Peyer's patch (tissue), 4 donors: Measurements from ENCODE around the gene RBBP8NL.
A peak's percentile ranks its signal among the peaks of the same experiment; 100 is the strongest.

ENCODE experiments used
- POLR2A ChIP-seq, 2 donors: fragments of 450-650 bp; IDR thresholded peaks; one replicate each; pipeline ENCODE4 v1.5.1; 2017; ENCODE audit warnings: antibody characterized with exemption in 2 of 2, mild to moderate bottlenecking in 2 of 2, moderate library complexity in 2 of 2
- TF ChIP-seq, protein P1 (sequence below), 6 experiments: fragments of 450-650 bp in 4 of 6; fragments of 200-600 bp in 2 of 6; sonication (generic) in 1 of 6; IDR thresholded peaks; one replicate each; pipeline ENCODE4 v1.5.1; 2017 to 2019; ENCODE audit warnings: antibody characterized with exemption in 6 of 6, mild to moderate bottlenecking in 3 of 6, moderate library complexity in 1 of 6

DNA sequence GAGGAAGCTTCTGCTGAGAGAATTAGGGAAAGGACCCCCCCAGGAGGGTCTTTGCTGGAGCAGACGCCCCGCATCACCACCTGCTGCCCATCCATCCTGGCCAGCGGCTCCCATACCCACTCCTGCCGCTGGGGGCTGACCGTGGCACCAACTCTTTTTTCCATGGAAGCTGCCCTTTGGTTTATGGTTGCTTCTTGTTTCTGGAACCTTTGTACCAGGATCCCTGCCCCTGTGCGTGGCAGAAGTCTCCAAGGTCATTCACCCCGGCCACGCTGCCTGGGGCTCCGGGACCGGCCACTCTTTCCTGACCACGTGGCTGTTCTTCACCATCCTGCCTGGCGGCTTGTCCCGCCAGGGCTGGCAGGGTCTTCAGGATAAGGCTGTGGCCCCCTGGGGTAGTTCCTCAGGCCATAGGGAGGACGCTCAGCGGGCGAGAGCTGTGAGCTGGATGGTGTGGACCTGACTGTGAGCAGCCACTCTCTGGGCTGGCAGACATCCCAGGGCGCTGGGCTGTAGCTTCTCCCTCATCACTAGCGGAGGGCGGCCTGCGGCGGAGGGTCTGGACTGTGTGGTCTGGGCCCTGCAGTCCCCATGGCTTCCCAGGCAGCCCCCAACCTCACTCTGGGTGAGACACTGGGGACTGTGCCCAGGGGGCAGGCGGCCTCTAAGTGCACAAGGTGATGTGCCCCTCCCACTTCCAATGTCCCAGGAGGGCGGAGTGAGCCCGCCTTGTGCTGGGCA is 22.8 kb upstream of the RBBP8NL start:
- TF ChIP-seq, protein P1, sequence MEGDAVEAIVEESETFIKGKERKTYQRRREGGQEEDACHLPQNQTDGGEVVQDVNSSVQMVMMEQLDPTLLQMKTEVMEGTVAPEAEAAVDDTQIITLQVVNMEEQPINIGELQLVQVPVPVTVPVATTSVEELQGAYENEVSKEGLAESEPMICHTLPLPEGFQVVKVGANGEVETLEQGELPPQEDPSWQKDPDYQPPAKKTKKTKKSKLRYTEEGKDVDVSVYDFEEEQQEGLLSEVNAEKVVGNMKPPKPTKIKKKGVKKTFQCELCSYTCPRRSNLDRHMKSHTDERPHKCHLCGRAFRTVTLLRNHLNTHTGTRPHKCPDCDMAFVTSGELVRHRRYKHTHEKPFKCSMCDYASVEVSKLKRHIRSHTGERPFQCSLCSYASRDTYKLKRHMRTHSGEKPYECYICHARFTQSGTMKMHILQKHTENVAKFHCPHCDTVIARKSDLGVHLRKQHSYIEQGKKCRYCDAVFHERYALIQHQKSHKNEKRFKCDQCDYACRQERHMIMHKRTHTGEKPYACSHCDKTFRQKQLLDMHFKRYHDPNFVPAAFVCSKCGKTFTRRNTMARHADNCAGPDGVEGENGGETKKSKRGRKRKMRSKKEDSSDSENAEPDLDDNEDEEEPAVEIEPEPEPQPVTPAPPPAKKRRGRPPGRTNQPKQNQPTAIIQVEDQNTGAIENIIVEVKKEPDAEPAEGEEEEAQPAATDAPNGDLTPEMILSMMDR (IDR thresholded peaks at IDR 0.05), result peak in 4 of 6 experiments; percentile 29 to 83 (median 81)
- peak in 1 of 2 donors; percentile 9 for TF ChIP-seq POLR2A (IDR thresholded peaks at IDR 0.05)
